ENCODE data around the gene MYO3A. TPM values are rescaled to one million over a fixed set of nuclear protein-coding genes. Genes with fewer than 3 reads are reported as not detected.
"Not testable (repeated sequence)": the region's sequence is repeated elsewhere in the genome, so short reads cannot be mapped to it uniquely, and the experiment has no call there.

The MYO3A gene
- total RNA-seq, 1 donor from 2014 or later: 0.23 TPM

DNA sequence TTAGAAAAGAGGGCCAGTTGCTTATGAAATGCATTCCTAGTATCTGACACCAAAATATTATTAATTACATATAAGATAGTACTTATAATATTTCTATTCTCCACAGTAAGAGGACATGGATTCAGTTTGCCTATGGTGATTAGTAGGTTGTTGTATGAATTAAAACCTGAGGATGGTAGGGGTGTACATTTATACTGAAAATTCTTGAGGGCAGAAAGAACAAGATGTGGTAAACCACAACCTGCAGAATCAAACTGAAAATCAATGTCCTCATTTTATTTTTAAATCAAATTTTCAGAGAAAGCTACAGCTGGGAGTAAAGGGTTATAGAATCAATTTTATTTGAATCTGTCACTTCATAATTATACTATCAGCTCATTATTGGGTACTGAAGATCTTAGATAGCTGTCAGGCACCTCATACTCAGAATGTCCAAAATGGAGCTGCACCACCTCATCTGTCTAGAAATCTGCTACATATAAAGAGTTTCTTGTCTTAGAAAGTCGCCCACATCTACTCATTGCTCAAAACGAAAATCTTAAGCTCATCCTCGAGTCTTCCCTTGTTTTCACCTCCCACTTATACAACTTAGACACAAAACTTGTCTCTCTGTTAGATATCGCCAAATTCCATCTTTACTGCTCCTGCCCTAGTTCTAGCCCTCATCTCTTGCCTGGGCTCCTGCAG lies 65.4 kb downstream of the MYO3A start:
- Histone ChIP-seq H3K27me3 (ENCODE audit: insufficient read depth, low read length) (no peaks in the 10 kb centered on the region), H2AFZ (ENCODE audit: low read depth, low read length) (no peak overlapping the region), H3K4me2 (ENCODE audit: low read length) (no peak overlapping the region), H3K9me3 (ENCODE audit: insufficient read depth, low read depth, low read length) (no peaks in the 10 kb centered on the region), H3K79me2 (ENCODE audit: insufficient read depth, low read length) (no peaks in the 10 kb centered on the region), H3K4me1 (ENCODE audit: insufficient read depth, low read length) (no peaks in the 10 kb centered on the region), H3K27ac (ENCODE audit: low read depth, low read length) (no peak overlapping the region), H3K36me3 (ENCODE audit: insufficient read depth, low read length) (no peaks in the 10 kb centered on the region), H3K9ac (ENCODE audit: low read length) (no peak overlapping the region), H4K20me1 (ENCODE audit: insufficient read depth, low read length) (no peaks in the 10 kb centered on the region), H3K4me3 (ENCODE audit: insufficient read depth, low read depth, low read length) (no peak overlapping the region)
- FAIRE-seq (no peak), DNase-seq (ENCODE audit: low read depth) (no peak)
- H3K36me3 Mint-ChIP-seq (ENCODE audit: low read depth, unreplicated experiment): no peaks in the 10 kb centered on the region
- no peaks in the 10 kb centered on the region for H3K27me3 Mint-ChIP-seq (ENCODE audit: low read depth, unreplicated experiment)
- no peak overlapping the region for H3K4me3 Mint-ChIP-seq (ENCODE audit: unreplicated experiment)
- H3K9me3 Mint-ChIP-seq (ENCODE audit: unreplicated experiment): peaks cover 3% of the 10 kb centered on the region
- no peak for TF ChIP-seq EZH2 (IDR thresholded peaks at IDR 0.05; ENCODE audit: insufficient read depth, low read length)
- TF ChIP-seq CTCF (IDR thresholded peaks at IDR 0.05; ENCODE audit: insufficient read depth, low read depth, low read length): no peak
- H3K4me1 Mint-ChIP-seq (ENCODE audit: low read depth, unreplicated experiment): no peaks in the 10 kb centered on the region
- no peak overlapping the region for H3K27ac Mint-ChIP-seq (ENCODE audit: unreplicated experiment)

- Histone ChIP-seq H3K4me1 (ENCODE audit: insufficient read depth, low read length) (no peaks in the 10 kb centered on the region), H3K27me3 (ENCODE audit: insufficient read depth, low read length) (no peaks in the 10 kb centered on the region), H3K36me3 (ENCODE audit: insufficient read depth, low read length) (no peaks in the 10 kb centered on the region), H4K20me1 (ENCODE audit: insufficient read depth, low read length) (no peaks in the 10 kb centered on the region), H3K4me2 (ENCODE audit: low read length) (no peak overlapping the region), H2AFZ (ENCODE audit: low read depth, low read length) (no peak overlapping the region), H3K9me3 (ENCODE audit: insufficient read depth, low read depth, low read length) (no peaks in the 10 kb centered on the region), H3K9ac (ENCODE audit: low read length) (no peak overlapping the region), H3K27ac (ENCODE audit: low read depth, low read length) (no peak overlapping the region), H3K79me2 (ENCODE audit: insufficient read depth, low read length) (no peaks in the 10 kb centered on the region), H3K4me3 (ENCODE audit: insufficient read depth, low read depth, low read length) (no peak overlapping the region)
- DNase-seq (ENCODE audit: low read depth) (no peak), FAIRE-seq (no peak)
- H3K9me3 Mint-ChIP-seq (ENCODE audit: unreplicated experiment): no peaks in the 10 kb centered on the region
- H3K27me3 Mint-ChIP-seq (ENCODE audit: low read depth, unreplicated experiment): no peaks in the 10 kb centered on the region
- H3K27ac Mint-ChIP-seq (ENCODE audit: unreplicated experiment): no peak overlapping the region
- no peaks in the 10 kb centered on the region for H3K36me3 Mint-ChIP-seq (ENCODE audit: low read depth, unreplicated experiment)
- no peaks in the 10 kb centered on the region for H3K4me1 Mint-ChIP-seq (ENCODE audit: low read depth, unreplicated experiment)
- H3K4me3 Mint-ChIP-seq (ENCODE audit: unreplicated experiment): no peak overlapping the region
- no peak for TF ChIP-seq EZH2 (IDR thresholded peaks at IDR 0.05; ENCODE audit: insufficient read depth, low read length)
- no peak for TF ChIP-seq CTCF (IDR thresholded peaks at IDR 0.05; ENCODE audit: insufficient read depth, low read depth, low read length)
Observed at GRCh38 chr10:26000971-26001370, 66.9 kb downstream of the MYO3A start.

GRCh38 chr10:26002466-26002865 lies 68.4 kb downstream of the MYO3A start:
- not testable (repeated sequence) for H3K27ac ChIP-seq (ENCODE audit: low read depth, low read length); H3K36me3 Mint-ChIP-seq (ENCODE audit: low read depth, unreplicated experiment); H4K20me1 ChIP-seq (ENCODE audit: insufficient read depth, low read length); H3K4me1 Mint-ChIP-seq (ENCODE audit: low read depth, unreplicated experiment); H3K79me2 ChIP-seq (ENCODE audit: insufficient read depth, low read length); FAIRE-seq; H3K27ac Mint-ChIP-seq (ENCODE audit: unreplicated experiment); DNase-seq (ENCODE audit: low read depth); H3K36me3 ChIP-seq (ENCODE audit: insufficient read depth, low read length); H3K4me2 ChIP-seq (ENCODE audit: low read length); H2AFZ ChIP-seq (ENCODE audit: low read depth, low read length); H3K9me3 ChIP-seq (ENCODE audit: insufficient read depth, low read depth, low read length); H3K4me3 ChIP-seq (ENCODE audit: insufficient read depth, low read depth, low read length); H3K4me1 ChIP-seq (ENCODE audit: insufficient read depth, low read length); H3K9ac ChIP-seq (ENCODE audit: low read length); H3K9me3 Mint-ChIP-seq (ENCODE audit: unreplicated experiment); H3K27me3 ChIP-seq (ENCODE audit: insufficient read depth, low read length); H3K4me3 Mint-ChIP-seq (ENCODE audit: unreplicated experiment); H3K27me3 Mint-ChIP-seq (ENCODE audit: low read depth, unreplicated experiment)
